ENCODE results near the gene IRAG1. TPM values are rescaled to one million over a fixed set of nuclear protein-coding genes. Genes with fewer than 3 reads are reported as not detected.

The IRAG1 gene
- total RNA-seq, 2 donors from 2014 or later = 3.5 to 18.7 TPM

DNA sequence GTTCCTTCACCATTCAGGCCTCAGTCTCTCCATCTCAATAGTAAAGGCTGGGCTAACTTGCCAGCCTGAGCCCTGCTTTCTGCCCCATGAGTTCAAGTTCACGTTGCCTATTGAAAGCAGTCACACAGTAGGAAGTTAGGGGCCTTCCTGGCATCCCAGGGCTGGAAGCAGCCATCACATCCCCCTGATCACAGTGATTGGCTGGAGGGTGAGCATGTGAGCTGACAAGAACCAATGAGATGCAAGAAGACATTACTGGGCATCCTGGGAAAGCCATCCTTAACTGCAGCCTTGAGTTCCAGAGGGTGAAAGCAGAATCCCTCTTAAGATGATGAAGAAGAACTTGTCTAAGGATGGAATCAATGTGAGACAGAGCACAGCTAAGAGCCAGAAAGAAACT, 29.1 kb downstream of the IRAG1 start:
- intact Hi-C loops (cut with DNase I) = no loop called here

DNA sequence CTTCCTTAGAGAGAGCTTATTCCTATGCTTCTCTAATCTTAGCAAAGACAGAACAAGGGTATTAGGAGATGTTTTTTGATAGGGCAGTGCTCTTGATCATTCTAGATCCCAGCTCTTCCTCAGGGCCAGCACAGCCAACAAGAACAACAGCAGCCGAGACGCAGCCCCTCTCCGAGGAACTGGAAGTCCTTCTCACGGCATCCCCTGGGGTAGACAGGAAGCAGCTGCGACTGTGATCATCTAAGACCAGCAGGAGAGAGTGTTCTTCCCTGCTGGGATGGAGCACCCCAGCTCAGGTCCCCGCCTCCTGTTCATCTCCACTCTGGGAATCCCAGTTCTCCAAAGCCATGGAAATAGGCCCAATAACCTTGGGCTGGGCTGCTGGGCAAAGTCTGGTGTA, 29.6 kb downstream of the IRAG1 start:
- no peaks in the 10 kb centered on the region for H3K27me3 ChIP-seq
- H3K4me1 ChIP-seq = no peaks in the 10 kb centered on the region
- no peak overlapping the region for H3K4me3 ChIP-seq
- TF ChIP-seq, protein P1, sequence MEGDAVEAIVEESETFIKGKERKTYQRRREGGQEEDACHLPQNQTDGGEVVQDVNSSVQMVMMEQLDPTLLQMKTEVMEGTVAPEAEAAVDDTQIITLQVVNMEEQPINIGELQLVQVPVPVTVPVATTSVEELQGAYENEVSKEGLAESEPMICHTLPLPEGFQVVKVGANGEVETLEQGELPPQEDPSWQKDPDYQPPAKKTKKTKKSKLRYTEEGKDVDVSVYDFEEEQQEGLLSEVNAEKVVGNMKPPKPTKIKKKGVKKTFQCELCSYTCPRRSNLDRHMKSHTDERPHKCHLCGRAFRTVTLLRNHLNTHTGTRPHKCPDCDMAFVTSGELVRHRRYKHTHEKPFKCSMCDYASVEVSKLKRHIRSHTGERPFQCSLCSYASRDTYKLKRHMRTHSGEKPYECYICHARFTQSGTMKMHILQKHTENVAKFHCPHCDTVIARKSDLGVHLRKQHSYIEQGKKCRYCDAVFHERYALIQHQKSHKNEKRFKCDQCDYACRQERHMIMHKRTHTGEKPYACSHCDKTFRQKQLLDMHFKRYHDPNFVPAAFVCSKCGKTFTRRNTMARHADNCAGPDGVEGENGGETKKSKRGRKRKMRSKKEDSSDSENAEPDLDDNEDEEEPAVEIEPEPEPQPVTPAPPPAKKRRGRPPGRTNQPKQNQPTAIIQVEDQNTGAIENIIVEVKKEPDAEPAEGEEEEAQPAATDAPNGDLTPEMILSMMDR (IDR thresholded peaks at IDR 0.05) = no peak
- no peak for DNase-seq
- no peaks in the 10 kb centered on the region for H3K9me3 ChIP-seq
- no peaks in the 10 kb centered on the region for H3K36me3 ChIP-seq
- H3K9ac ChIP-seq (ENCODE audit: low read depth in 2 of 2, low read length in 2 of 2) = no peak overlapping the region
- H3K27ac ChIP-seq = no peak overlapping the region
- intact Hi-C loops (cut with DNase I) = no loop called here

More for the DNA sequence above, 29.1 kb downstream of the IRAG1 start:
- no peak overlapping the region for H3K4me3 ChIP-seq
- H3K9me3 ChIP-seq = no peaks in the 10 kb centered on the region
- H3K9ac ChIP-seq (ENCODE audit: low read depth in 2 of 2, low read length in 2 of 2) = no peak overlapping the region
- no peaks in the 10 kb centered on the region for H3K4me1 ChIP-seq
- H3K27ac ChIP-seq = no peak overlapping the region
- DNase-seq = no peak
- H3K36me3 ChIP-seq = no peaks in the 10 kb centered on the region
- TF ChIP-seq, protein P1 (IDR thresholded peaks at IDR 0.05) = no peak
- no peaks in the 10 kb centered on the region for H3K27me3 ChIP-seq

DNA sequence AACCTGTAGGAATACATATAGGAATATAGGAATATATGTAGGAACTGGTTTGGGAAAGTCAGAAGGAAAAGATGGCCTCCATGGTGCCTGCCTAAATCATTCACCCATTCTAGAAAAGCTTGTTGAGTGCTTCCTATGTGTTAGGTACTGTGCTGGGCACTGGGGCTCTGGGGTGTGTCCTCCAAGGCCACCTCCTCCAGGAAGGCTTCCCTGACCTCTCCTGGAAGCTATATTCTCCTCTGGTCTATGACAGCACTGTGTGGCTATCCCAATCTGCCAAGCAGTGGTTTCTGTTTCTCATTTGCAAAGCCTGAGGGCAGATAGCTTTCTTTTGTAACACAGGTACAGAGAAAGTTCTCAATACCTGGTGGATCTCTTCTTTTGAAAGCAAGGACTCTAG, 30.2 kb downstream of the IRAG1 start:
- no peak for DNase-seq
- H3K27ac ChIP-seq = no peak overlapping the region
- H3K4me3 ChIP-seq = no peak overlapping the region
- TF ChIP-seq, protein P1 (IDR thresholded peaks at IDR 0.05) = no peak
- no peaks in the 10 kb centered on the region for H3K27me3 ChIP-seq
- no peaks in the 10 kb centered on the region for H3K36me3 ChIP-seq
- H3K9ac ChIP-seq (ENCODE audit: low read depth in 2 of 2, low read length in 2 of 2) = no peak overlapping the region
- H3K9me3 ChIP-seq = no peaks in the 10 kb centered on the region
- intact Hi-C loops (cut with DNase I) = no loop called here
- no peaks in the 10 kb centered on the region for H3K4me1 ChIP-seq

DNA sequence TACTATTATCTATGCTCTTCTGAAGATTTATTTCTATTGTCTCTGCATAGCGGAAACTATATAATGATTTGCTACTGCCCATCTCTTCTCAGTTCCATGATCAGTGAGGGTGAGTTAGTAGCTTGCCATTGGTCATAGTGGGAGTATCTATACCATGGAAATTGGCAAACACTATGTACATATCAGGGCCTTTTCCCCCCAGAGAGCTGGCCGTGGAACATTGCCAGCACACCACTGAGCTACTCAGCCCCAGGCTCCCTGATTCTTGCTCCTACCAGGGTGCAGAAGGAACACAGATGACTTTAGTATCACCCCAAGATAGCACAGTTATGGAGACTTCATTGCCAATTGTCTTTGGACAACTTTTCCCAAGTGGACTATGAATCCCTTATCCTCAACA, 33.2 kb downstream of the IRAG1 start:
- TF ChIP-seq, protein P1 (IDR thresholded peaks at IDR 0.05) = no peak
- H3K27ac ChIP-seq = peak overlapping the region; percentile 45

DNA sequence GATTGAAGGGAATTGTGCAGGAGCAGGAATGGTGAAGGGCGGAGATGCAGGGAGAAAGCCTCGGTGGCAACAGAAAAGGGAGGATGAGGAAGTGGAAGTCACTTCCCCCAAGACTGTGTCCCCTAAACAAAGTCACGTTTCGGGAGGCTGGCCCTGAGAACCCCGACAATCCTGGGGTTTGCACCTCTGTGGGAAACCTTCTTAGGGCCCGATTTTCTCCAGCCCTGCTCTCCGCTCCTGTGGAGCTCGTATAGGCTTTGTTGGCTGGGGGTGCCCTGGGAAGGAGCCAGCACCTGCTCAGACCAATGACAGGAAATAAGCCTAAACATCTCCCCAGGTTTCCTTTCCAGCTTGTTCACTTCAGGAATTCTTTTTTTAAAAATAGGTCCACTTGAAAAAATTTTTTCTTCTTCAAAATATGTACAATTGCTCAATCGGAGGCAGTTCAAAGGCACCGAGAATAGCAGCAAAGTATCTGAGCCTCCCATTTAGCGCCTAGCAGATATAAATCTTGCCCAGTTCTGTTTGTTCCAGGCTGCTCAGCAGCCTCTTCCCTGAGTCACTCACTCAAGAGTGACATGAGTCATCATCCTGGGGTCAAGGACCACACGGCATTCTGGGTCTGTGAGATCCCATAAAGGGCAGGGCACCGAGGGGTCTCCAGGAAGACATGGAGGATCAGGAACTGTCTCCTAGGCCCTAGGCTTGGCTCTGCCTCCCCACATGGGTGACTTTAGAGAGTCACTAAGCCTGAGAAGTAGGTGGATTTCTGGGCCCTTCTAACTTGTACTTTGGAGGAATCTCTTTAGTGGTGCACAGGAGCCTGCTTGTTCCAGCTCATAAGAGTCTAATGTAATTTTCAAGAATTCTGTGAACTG, 34.0 kb downstream of the IRAG1 start:
- Histone ChIP-seq H3K9ac (ENCODE audit: low read depth in 2 of 2, low read length in 2 of 2) (peak overlapping the region; percentile 4 to 32), H3K27ac (peak overlapping the region; percentile 45), H3K4me3 (no peak overlapping the region), H3K9me3 (no peaks in the 10 kb centered on the region), H3K36me3 (no peaks in the 10 kb centered on the region), H3K4me1 (no peaks in the 10 kb centered on the region), H3K27me3 (no peaks in the 10 kb centered on the region)
- DNase-seq = no peak
- intact Hi-C loops (cut with DNase I) = loop anchor here (2.0 to 10.0 kb wide), 2 partner anchors 75 to 145 kb away; no protein-coding TSS in a partner anchor
- TF ChIP-seq, protein P1 (IDR thresholded peaks at IDR 0.05) = no peak

More for the DNA sequence above, 33.2 kb downstream of the IRAG1 start:
- no peak for DNase-seq
- no peaks in the 10 kb centered on the region for H3K9me3 ChIP-seq
- H3K9ac ChIP-seq (ENCODE audit: low read depth in 2 of 2, low read length in 2 of 2) = no peak overlapping the region
- no peak overlapping the region for H3K4me3 ChIP-seq
- intact Hi-C loops (cut with DNase I) = no loop called here
- no peaks in the 10 kb centered on the region for H3K27me3 ChIP-seq
- H3K4me1 ChIP-seq = no peaks in the 10 kb centered on the region
- H3K36me3 ChIP-seq = no peaks in the 10 kb centered on the region
